K562 (cell line): ENCODE measurements around the gene PRSS8. TPM values are rescaled to one million over a fixed set of nuclear protein-coding genes. Genes with fewer than 3 reads are reported as not detected.

Experiments used
- CHD2 ChIP-seq: IDR thresholded peaks from 2 replicates; pipeline ENCODE4 v1.6.1; 2011; ENCODE audit warnings: low read depth, low read length
- CTBP1 ChIP-seq: fragments of 450-650 bp; IDR thresholded peaks from 2 replicates; pipeline ENCODE4 v1.6.1; 2016; ENCODE audit warnings: borderline replicate concordance
- EP400 ChIP-seq: fragments of 450-650 bp; IDR thresholded peaks from 2 replicates; pipeline ENCODE4 v1.6.1; 2017; ENCODE audit warnings: antibody characterized with exemption, mild to moderate bottlenecking, moderate library complexity
- FOXP1 ChIP-seq: sonication (generic); formaldehyde crosslinking; IDR thresholded peaks from 2 replicates; pipeline ENCODE4 v1.8.0; 2022; ENCODE audit warnings: mild to moderate bottlenecking, missing genetic modification reagents
- GATAD2B ChIP-seq: fragments of 450-650 bp; IDR thresholded peaks from 2 replicates; pipeline ENCODE4 v1.6.1; 2017; ENCODE audit warnings: mild to moderate bottlenecking, borderline replicate concordance
- JUN ChIP-seq, 2 experiments: sonication (generic) in 1 of 2; formaldehyde crosslinking in 1 of 2; IDR thresholded peaks; 2 replicates each; pipeline versions ENCODE4 v1.6.1 to v1.8.0; 2012 to 2022; ENCODE audit warnings: borderline replicate concordance in 2 of 2, mild to moderate bottlenecking in 2 of 2, improper control_type of control experiment in 1 of 2, low read depth in 1 of 2, low read length in 1 of 2, missing genetic modification reagents in 1 of 2
- MAZ ChIP-seq, 2 experiments: fragments of 450-650 bp in 1 of 2; sonication (generic) in 1 of 2; formaldehyde crosslinking; IDR thresholded peaks in 1 of 2; conservative IDR thresholded peaks in 1 of 2; 2 replicates each; pipeline versions ENCODE4 v1.4.0 to v1.5.0; 2020; ENCODE audit warnings: mild to moderate bottlenecking in 1 of 2, missing genetic modification reagents in 1 of 2
- MBD2 ChIP-seq: sonication (generic); IDR thresholded peaks from 2 replicates; pipeline ENCODE4 v1.6.1; 2016; ENCODE audit warnings: low read depth, borderline replicate concordance
- MITF ChIP-seq: IDR thresholded peaks from 2 replicates; pipeline ENCODE4 v1.6.1; 2014; ENCODE audit warnings: antibody characterized with exemption
- MYC ChIP-seq, 2 experiments: fragments of 250-450 bp in 1 of 2; sonication (Bioruptor Pico) in 1 of 2; IDR thresholded peaks; 2 replicates each; pipeline versions ENCODE4 v1.5.1 to v1.6.1; 2012 to 2021; ENCODE audit warnings: low read depth in 2 of 2, borderline replicate concordance in 1 of 2, improper control_type of control experiment in 1 of 2, low read length in 1 of 2, mild to moderate bottlenecking in 1 of 2, moderate library complexity in 1 of 2
- MYNN ChIP-seq, 2 experiments: sonication (generic); formaldehyde crosslinking in 1 of 2; IDR thresholded peaks; 2 replicates each; pipeline versions ENCODE4 v1.5.0 to v1.6.1; 2016 to 2020; ENCODE audit warnings: antibody characterized with exemption in 1 of 2, missing genetic modification reagents in 1 of 2
- NFIC ChIP-seq: fragments of 450-650 bp; IDR thresholded peaks from 2 replicates; pipeline ENCODE4 v1.6.1; 2017; ENCODE audit warnings: mild to moderate bottlenecking, inconsistent platforms
- NRF1 ChIP-seq, 2 experiments: fragments of 450-650 bp; IDR thresholded peaks in 1 of 2; conservative IDR thresholded peaks in 1 of 2; 2 replicates each; pipeline ENCODE4 v1.6.1; 2014; ENCODE audit warnings: mild to moderate bottlenecking in 2 of 2
- RBM22 ChIP-seq: fragments of 200-400 bp; formaldehyde crosslinking; IDR thresholded peaks from 2 replicates; pipeline ENCODE4 v1.6.1; 2018; ENCODE audit warnings: low read length, low read depth; ENCODE audit not compliant: poor library complexity, severe bottlenecking
- RBM34 ChIP-seq: fragments of 200-400 bp; formaldehyde crosslinking; IDR thresholded peaks from 2 replicates; pipeline ENCODE4 v1.6.1; 2018; ENCODE audit warnings: low read length, borderline replicate concordance; ENCODE audit not compliant: insufficient read depth
- RFX1 ChIP-seq: fragments of 450-650 bp; IDR thresholded peaks from 2 replicates; pipeline ENCODE4 v1.6.1; 2016; ENCODE audit warnings: mild to moderate bottlenecking, moderate library complexity
- RHOXF2B ChIP-seq: fragments of 250-450 bp; sonication (Bioruptor Pico); conservative IDR thresholded peaks from 2 replicates; pipeline ENCODE4 v1.5.1; 2021
- SIN3B ChIP-seq: fragments of 450-650 bp; IDR thresholded peaks from 2 replicates; pipeline ENCODE4 v1.6.1; 2017; ENCODE audit warnings: low read depth, mild to moderate bottlenecking, moderate library complexity
- SMAD4 ChIP-seq: fragments of 250-450 bp; sonication (Bioruptor Pico); conservative IDR thresholded peaks from 2 replicates; pipeline ENCODE4 v1.8.0; 2021; ENCODE audit warnings: inconsistent platforms, mild to moderate bottlenecking, moderate library complexity
- VEZF1 ChIP-seq: fragments of 200-800 bp; sonication (Bioruptor generic); IDR thresholded peaks from 2 replicates; pipeline ENCODE4 v1.6.1; 2017; ENCODE audit warnings: missing genetic modification characterization, missing compliant biosample characterization
- ZNF140 ChIP-seq: fragments of 250-450 bp; sonication (Bioruptor Pico); IDR thresholded peaks from 2 replicates; pipeline ENCODE4 v1.8.0; 2021; ENCODE audit warnings: moderate library complexity, mild to moderate bottlenecking, inconsistent platforms
- ZNF274 ChIP-seq: IDR thresholded peaks from 2 replicates; pipeline ENCODE4 v1.6.1; 2011; ENCODE audit warnings: low read depth, mild to moderate bottlenecking, low read length, moderate library complexity, borderline replicate concordance
- ZNF436 ChIP-seq: fragments of 250-450, 450-650 bp; sonication (Bioruptor Pico); formaldehyde crosslinking; IDR thresholded peaks from 2 replicates; pipeline ENCODE4 v1.7.0; 2020; ENCODE audit warnings: mild to moderate bottlenecking
- ZNF780A ChIP-seq: fragments of 250-450 bp; sonication (Bioruptor Pico); IDR thresholded peaks from 2 replicates; pipeline ENCODE4 v1.5.0; 2021; ENCODE audit warnings: mild to moderate bottlenecking
- ZSCAN32 ChIP-seq: fragments of 450-650 bp; formaldehyde crosslinking; IDR thresholded peaks from 2 replicates; pipeline ENCODE4 v1.4.0; 2020; ENCODE audit warnings: mild to moderate bottlenecking, moderate library complexity
- polyA plus RNA-seq, 8 experiments: library from polyadenylated mRNA; depleted of rRNA in 4 of 8; stranded (reverse) in 5 of 8; unstranded in 3 of 8; fragments of >200 nt; fragmentation: Nextera tagmentation in 2 of 8; fragmentation: Illumina TruSeq in 1 of 8; extraction: Ambion mirVana in 2 of 8; extraction: Trizol in 1 of 8; gene quantifications; 2 replicates each; pipeline versions ENCODE4 v1.2.1 to v1.2.3, GENCODE V29; 2011 to 2014; ENCODE audit warnings: inconsistent platforms in 1 of 8, missing spikeins in 1 of 8
- total RNA-seq, 7 experiments: library from RNA; depleted of rRNA in 6 of 7; stranded (reverse); fragments of >200 nt in 6 of 7; fragmentation: Illumina TruSeq in 2 of 7; extraction: Trizol in 2 of 7; gene quantifications; 2 replicates each; pipeline versions ENCODE4 v1.2.1 to v1.2.3, GENCODE V29; 2011 to 2021; ENCODE audit warnings: low replicate concordance in 1 of 7

The PRSS8 gene
- total and polyA plus RNA-seq, 9 of the 15 experiments (the other 6 are each of a cell fraction or from before 2014, with no cell fraction given): 0.25 to 3.9 (median 1.3) TPM; not detected in 1

GRCh38 chr16:31142109-31143010, 6.8 kb upstream of the PRSS8 start (continued):
- TF ChIP-seq CHD2 (0 out of 2 replicates have a peak, but pooled peaks have one; percentile 7), ZNF140 (no peak), MITF (peak; percentile 47; the same call in 1 of the 2 replicates), NFIC (peak; percentile 39; the same call in 1 of the 2 replicates), JUN (IDR thresholded peaks at IDR 0.05; ENCODE audit: borderline replicate concordance, low read depth, low read length) (peak; percentile 67; the same call in 1 of the 2 replicates), JUN (CRISPR knock-in tag; IDR thresholded peaks at IDR 0.05; ENCODE audit: borderline replicate concordance) (no peak), ZNF436 (no peak), MAZ (CRISPR knock-in tag; conservative IDR thresholded peaks at IDR 0.05 in 1 of 2, IDR thresholded peaks at IDR 0.05 in 1 of 2) (peak; percentile 85 to 94), MBD2 (0 out of 2 replicates have a peak, but pooled peaks have one; percentile 13), RFX1 (no peak), EP400 (peak; percentile 82; the same call in 1 of the 2 replicates), VEZF1 (peak; percentile 94), ZSCAN32 (CRISPR knock-in tag) (no peak), ZNF274 (no peak), MYNN (IDR thresholded peaks at IDR 0.05) (peak; percentile 97), MYNN (CRISPR knock-in tag; IDR thresholded peaks at IDR 0.05) (no peak), NRF1 (conservative IDR thresholded peaks at IDR 0.05 in 1 of 2, IDR thresholded peaks at IDR 0.05 in 1 of 2) (peak; percentile 68 to 75), SIN3B (peak; percentile 71), RHOXF2B (CRISPR knock-in tag) (no peak), SMAD4 (CRISPR knock-in tag) (0 out of 2 replicates have a peak, but pooled peaks have one; percentile 55), CTBP1 (peak; percentile 93), RBM34 (no peak), MYC (IDR thresholded peaks at IDR 0.05; ENCODE audit: low read depth, low read length) (peak; percentile 98), MYC (CRISPR knock-in tag; IDR thresholded peaks at IDR 0.05; ENCODE audit: borderline replicate concordance, low read depth) (no peak), RBM22 (no peak), GATAD2B (peak; percentile 96), ZNF780A (CRISPR knock-in tag) (no peak), FOXP1 (peak; percentile 37; the same call in 1 of the 2 replicates)
